GM21529 (cell line): ENCODE data around the gene SNX14.
"Not testable (repeated sequence)": the region's sequence is repeated elsewhere in the genome, so short reads cannot be mapped to it uniquely, and the experiment has no call there.

ENCODE experiments used
- ATAC-seq: cut with Tn5 transposase; IDR thresholded peaks from one replicate; pipeline ENCODE4 v1.9.1; 2021; ENCODE audit not compliant: unreplicated experiment

The SNX14 gene, protein sequence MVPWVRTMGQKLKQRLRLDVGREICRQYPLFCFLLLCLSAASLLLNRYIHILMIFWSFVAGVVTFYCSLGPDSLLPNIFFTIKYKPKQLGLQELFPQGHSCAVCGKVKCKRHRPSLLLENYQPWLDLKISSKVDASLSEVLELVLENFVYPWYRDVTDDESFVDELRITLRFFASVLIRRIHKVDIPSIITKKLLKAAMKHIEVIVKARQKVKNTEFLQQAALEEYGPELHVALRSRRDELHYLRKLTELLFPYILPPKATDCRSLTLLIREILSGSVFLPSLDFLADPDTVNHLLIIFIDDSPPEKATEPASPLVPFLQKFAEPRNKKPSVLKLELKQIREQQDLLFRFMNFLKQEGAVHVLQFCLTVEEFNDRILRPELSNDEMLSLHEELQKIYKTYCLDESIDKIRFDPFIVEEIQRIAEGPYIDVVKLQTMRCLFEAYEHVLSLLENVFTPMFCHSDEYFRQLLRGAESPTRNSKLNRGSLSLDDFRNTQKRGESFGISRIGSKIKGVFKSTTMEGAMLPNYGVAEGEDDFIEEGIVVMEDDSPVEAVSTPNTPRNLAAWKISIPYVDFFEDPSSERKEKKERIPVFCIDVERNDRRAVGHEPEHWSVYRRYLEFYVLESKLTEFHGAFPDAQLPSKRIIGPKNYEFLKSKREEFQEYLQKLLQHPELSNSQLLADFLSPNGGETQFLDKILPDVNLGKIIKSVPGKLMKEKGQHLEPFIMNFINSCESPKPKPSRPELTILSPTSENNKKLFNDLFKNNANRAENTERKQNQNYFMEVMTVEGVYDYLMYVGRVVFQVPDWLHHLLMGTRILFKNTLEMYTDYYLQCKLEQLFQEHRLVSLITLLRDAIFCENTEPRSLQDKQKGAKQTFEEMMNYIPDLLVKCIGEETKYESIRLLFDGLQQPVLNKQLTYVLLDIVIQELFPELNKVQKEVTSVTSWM

DNA sequence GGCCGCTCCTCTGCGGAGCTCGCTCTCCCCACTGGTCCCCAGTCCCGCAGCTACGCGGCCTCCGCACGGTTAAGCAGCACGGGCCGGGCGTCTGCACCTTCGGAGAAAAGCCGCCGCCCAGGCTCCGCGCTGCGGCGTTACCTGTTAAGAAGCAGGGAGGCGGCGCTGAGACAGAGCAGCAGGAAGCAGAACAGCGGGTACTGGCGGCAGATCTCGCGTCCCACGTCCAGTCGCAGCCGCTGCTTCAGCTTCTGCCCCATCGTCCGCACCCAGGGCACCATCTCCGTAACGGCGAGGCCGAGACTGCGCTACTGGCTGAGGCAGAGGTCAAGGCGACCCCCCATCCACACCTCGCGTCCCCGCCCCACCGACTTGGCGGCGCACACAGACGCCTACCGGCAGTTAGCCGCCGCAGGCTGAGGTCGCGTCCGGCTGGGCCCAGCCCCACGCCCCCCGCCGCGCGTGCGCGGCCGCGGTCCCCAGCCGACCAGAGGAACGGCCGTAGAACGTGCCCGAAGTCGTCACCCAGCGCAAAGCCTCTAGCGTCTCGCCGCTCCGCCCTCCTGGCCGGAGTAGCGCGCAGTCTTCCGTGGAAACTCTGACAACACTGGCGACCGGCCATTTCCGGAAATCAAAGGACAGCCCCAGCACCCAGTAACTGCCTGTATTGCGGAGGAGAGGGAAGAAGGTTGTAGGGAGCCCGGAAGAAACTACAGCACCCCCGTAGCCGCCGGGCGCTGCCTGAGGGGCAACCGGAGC lies at the start of gene SNX14:
SNX14 (minus strand) TSS at position 421 of the 759 bp plus-strand sequence; CDS start at position 281, 140 bp downstream.
- peak; percentile 85 for ATAC-seq

DNA sequence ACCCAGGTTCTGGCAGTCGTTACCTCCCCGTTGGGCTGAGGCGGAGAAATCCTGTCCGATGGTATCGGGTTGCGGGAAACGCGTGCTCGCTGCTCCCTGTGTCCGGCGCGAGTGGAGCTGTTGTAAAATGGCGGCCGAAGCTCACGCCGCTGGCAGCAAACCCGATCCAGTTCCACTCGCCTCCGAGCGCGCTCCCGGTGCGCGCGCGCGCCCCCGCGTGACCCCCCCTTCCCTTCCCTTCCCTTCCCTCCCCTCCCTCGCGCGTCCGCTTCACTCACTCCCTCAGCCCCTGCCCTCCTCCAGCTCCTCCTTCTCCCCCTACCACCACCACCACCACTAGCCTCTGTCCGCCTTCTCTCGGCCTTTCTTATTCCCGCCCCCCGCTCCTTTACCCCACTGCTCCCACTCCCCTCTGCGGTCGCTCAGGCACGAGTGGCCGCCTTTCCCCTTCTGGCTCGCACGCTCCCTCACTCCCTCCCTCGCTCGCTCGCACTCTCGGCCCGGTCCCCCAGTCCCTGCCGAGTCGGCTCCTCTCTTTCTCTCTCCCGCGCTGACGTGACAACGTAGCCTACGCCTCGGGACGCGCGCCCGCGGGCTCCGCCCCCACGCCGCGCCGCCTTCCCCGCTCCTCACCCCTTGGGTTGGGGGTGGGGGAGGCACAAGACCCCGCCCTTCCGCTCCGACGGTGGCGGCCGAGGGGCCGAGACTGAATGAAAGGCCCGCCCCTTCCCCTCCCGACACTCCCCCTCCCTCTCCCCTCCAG lies 49.3 kb upstream of the SNX14 start, which contains the start of gene SYNCRIP:
SYNCRIP (minus strand) TSS at position 113 of the 763 bp plus-strand sequence. CDS start 1,447 bp downstream, outside the sequence.
- peak; percentile 67 for ATAC-seq

GRCh38 chr6:85641897-85642773 lies 48.5 kb upstream of the SNX14 start:
- no peak for ATAC-seq

DNA sequence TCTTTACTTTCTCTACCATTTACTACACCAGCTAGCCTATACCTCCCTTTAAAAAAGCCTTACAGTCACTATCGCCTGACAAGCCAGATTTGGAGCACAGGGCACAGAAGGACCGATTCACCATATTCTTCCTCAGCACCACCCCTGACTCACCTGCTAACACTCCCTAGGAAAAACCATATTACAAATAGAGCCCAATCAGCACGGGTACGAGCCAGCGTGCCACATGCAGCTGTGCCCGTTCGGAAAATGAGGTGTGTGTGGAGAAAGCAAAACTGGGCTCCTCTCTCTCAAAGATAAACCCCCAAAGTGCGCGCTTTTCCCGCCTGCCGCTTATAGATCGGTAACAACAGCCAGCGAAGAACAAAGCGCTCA lies 47.9 kb upstream of the SNX14 start:
- no peak for ATAC-seq

DNA sequence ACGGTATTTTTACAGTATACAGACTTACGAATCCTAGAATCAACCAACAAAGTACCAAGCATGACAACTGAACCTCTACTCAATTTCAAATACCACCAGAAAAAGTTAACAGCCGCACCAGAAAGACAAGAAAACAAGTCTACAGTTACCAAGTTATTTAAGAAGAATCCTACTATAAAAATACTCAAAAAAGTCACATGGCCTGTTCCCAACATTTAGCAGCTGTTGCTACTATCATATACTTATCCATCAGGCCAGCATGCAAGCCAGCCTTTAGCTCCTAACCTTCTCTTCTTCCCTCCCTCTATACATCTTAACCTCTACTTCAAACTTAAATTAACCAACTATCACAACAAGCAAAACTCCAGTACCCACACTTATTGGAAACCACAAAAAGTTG lies 47.2 kb upstream of the SNX14 start:
- ATAC-seq, result no peak

GRCh38 chr6:85637579-85637978 lies 43.9 kb upstream of the SNX14 start:
- ATAC-seq, result no peak

- ATAC-seq, result no peak
Observed at GRCh38 chr6:85632164-85632942, 38.7 kb upstream of the SNX14 start.

- ATAC-seq, result not testable (repeated sequence)
Observed at GRCh38 chr6:85631117-85631516, 37.5 kb upstream of the SNX14 start.

- ATAC-seq, result no peak
Observed at GRCh38 chr6:85628353-85628752, 34.7 kb upstream of the SNX14 start.

GRCh38 chr6:85620308-85620707 lies 26.6 kb upstream of the SNX14 start:
- no peak for ATAC-seq

DNA sequence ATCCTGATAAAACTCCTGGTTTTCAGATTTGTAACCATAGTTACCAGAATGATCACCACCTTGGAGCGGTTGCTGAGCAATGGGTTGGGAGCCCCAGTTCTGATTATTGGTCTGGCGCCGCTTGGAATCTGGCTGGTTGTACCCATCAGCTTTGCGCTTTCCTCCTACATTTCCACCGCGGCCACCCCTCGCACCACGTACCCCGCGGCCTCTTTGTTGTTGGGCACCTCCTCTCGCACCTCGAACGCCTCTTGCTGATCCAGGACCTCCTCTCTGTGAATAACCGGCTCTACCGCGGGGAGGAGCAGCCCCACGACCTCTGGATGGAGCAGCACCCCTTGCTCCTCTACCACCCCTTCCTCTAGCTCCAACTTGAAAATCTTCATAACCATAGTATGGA lies 21.1 kb upstream of the SNX14 start:
- no peak for ATAC-seq

DNA sequence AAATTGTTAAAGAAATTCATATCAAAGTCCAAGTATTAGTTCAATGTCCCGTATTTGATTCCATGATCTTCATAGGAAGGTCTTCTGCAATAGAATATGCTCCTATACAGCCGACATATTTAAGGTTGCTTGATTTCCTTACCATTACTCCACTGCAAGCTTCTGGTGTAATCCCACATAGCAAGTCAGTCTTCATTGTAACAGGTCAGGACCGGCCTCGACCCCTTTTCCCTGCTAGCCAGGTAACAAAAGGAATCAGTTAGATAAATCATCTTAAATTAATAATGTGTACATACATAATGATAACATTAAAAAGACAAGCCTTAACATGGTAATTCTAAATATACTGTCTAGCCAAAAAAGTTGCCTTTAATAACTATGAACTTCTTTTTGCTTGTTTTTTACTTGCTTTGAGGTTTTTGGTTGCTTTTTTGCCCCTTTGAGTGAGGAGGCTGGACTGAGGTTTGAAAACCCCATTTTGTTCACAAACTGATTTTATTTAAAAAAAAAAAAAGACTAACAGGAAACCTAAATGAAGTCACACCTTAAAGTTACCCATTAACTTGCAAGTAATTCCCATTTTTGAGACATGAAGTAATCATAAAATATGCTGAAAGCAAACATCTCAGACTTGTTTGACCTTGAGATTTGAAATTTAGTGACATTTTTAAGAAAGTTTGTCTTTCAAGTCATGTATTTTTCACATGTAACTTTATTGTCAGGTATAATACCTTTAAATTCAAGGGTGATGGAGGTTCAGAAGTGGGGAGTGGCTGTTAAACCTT lies 19.2 kb upstream of the SNX14 start:
- ATAC-seq, result no peak

DNA sequence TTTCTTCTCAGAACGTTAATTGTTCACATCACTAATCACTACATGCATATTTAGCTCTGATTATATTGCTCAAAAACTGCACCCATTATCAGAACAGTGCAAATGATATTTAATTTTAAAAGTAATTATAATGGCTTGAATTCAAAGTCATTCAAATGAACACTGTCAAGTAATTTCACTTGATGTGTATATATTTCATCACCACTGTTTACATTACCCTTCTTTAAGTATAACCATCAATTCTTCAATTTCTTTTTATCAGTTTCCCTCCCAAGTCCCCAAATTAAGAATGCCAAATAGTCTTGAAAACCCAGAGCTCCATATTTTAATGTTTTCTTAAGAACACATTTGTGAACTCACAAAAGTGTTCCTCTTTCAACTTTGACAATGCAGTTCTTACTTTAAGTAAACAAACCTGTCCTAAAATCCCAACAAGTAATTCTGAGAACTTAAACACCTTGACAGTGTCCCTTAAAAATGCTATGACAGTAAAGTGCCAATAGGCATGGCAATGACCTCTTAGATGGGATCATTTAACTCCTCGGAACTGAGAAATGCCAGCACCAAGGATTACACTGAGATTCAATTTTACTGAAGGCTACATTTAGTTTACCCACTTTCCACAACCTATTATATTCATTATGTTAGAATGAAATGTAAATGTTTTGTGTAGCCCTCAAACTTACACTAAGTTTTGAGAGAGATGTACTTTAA lies 16.7 kb upstream of the SNX14 start:
- ATAC-seq, result no peak

GRCh38 chr6:85602100-85602499 lies 8.4 kb upstream of the SNX14 start:
- ATAC-seq, result no peak

GRCh38 chr6:85600713-85601313 lies 7.2 kb upstream of the SNX14 start:
- ATAC-seq, result no peak

- ATAC-seq, result peak; percentile 12
Observed at GRCh38 chr6:85594197-85594930, 706 bp upstream of the SNX14 start.
